OCI-LY3 (cell line): ENCODE measurements around the gene SYT6.

Experiments
- H2AFZ ChIP-seq: fragments of 200-600, 300-600 bp; shearing (Covaris generic); 2 replicates; pipeline ENCODE4 v1.6.0; 2014; ENCODE audit warnings: antibody characterized with exemption, low read depth, low read length
- H3K27ac ChIP-seq: fragments of 200-600, 300-600 bp; sonication (generic); 2 replicates; pipeline ENCODE4 v1.5.1; 2014; ENCODE audit warnings: mild to moderate bottlenecking, low read length, moderate library complexity, mixed read lengths
- H3K27me3 ChIP-seq: fragments of 200-600, 300-600 bp; sonication (generic); 2 replicates; pipeline ENCODE4 v1.6.1; 2014; ENCODE audit warnings: low read depth, low read length, mixed read lengths
- H3K36me3 ChIP-seq: fragments of 200-600, 300-600 bp; sonication (generic); replicated peaks from 2 replicates; pipeline ENCODE3; 2014; ENCODE audit warnings: low read depth, low read length, mixed read lengths
- H3K4me1 ChIP-seq: fragments of 300-600, 200-600 bp; sonication (generic); 2 replicates; pipeline ENCODE4 v1.6.1; 2014; ENCODE audit warnings: low read length, mixed read lengths
- H3K4me2 ChIP-seq: fragments of 200-600, 300-600 bp; sonication (generic); 2 replicates; pipeline ENCODE4 v1.6.1; 2014; ENCODE audit warnings: low read length, mixed read lengths
- H3K4me3 ChIP-seq: fragments of 300-600, 200-600 bp; sonication (generic); 2 replicates; pipeline ENCODE4 v1.5.1; 2014; ENCODE audit warnings: antibody characterized with exemption, mild to moderate bottlenecking, low read length, moderate library complexity
- H3K79me2 ChIP-seq: fragments of 300-600, 200-600 bp; shearing (Covaris generic); 2 replicates; pipeline ENCODE4 v1.6.1; 2014; ENCODE audit warnings: mild to moderate bottlenecking, low read length, mixed read lengths
- H3K9ac ChIP-seq: fragments of 300-600, 200-600 bp; shearing (Covaris generic); 2 replicates; pipeline ENCODE4 v1.6.0; 2014; ENCODE audit warnings: mild to moderate bottlenecking, low read length, moderate library complexity
- H3K9me3 ChIP-seq: fragments of 200-600, 300-600 bp; shearing (Covaris generic); 2 replicates; pipeline ENCODE4 v1.6.1; 2014; ENCODE audit warnings: low read length, mixed read lengths; ENCODE audit not compliant: insufficient read depth
- H4K20me1 ChIP-seq: fragments of 200-600, 300-600 bp; sonication (generic); 2 replicates; pipeline ENCODE4 v1.6.1; 2016; ENCODE audit warnings: low read length, mixed read lengths; ENCODE audit not compliant: insufficient read depth
- CTCF ChIP-seq: fragments of 200-600, 300-600 bp; sonication (generic); IDR thresholded peaks from 2 replicates; pipeline ENCODE4 v1.5.1; 2014; ENCODE audit warnings: antibody characterized with exemption, low read length, low read depth
- EZH2phosphoT487 ChIP-seq: fragments of 200-600 bp; shearing (Covaris generic); IDR thresholded peaks from 2 replicates; pipeline ENCODE4 v1.6.1; 2018; ENCODE audit warnings: antibody characterized with exemption, mixed run types, low read depth

The SYT6 gene

GRCh38 chr1:114108751-114109255 lies 44.9 kb downstream of the SYT6 start:
- H3K27ac ChIP-seq = no peak overlapping the region

GRCh38 chr1:114107474-114108435 lies 45.9 kb downstream of the SYT6 start:
- Histone ChIP-seq H3K9me3 (no peaks in the 10 kb centered on the region), H3K27me3 (no peaks in the 10 kb centered on the region), H3K27ac (no peak overlapping the region), H3K79me2 (no peaks in the 10 kb centered on the region), H3K4me2 (no peak overlapping the region), H3K4me3 (no peak overlapping the region), H3K36me3 (no peaks in the 10 kb centered on the region), H3K4me1 (no peaks in the 10 kb centered on the region), H4K20me1 (no peaks in the 10 kb centered on the region), H3K9ac (no peak overlapping the region), H2AFZ (no peak overlapping the region)
- no peak for TF ChIP-seq EZH2phosphoT487

More at GRCh38 chr1:114108751-114109255, 44.9 kb downstream of the SYT6 start:
- H3K36me3 ChIP-seq = no peaks in the 10 kb centered on the region
- H3K4me2 ChIP-seq = no peak overlapping the region
- no peaks in the 10 kb centered on the region for H3K4me1 ChIP-seq
- no peaks in the 10 kb centered on the region for H4K20me1 ChIP-seq
- H3K9ac ChIP-seq = no peak overlapping the region
- no peaks in the 10 kb centered on the region for H3K9me3 ChIP-seq
- H2AFZ ChIP-seq = no peak overlapping the region
- TF ChIP-seq CTCF = no peak
- TF ChIP-seq EZH2phosphoT487 = no peak
- no peak overlapping the region for H3K4me3 ChIP-seq
- H3K79me2 ChIP-seq = no peaks in the 10 kb centered on the region
- H3K27me3 ChIP-seq = no peaks in the 10 kb centered on the region

GRCh38 chr1:114105421-114105979 lies 48.2 kb downstream of the SYT6 start:
- TF ChIP-seq CTCF = no peak
- TF ChIP-seq EZH2phosphoT487 = no peak
- Histone ChIP-seq H3K36me3 (no peaks in the 10 kb centered on the region), H3K9me3 (no peaks in the 10 kb centered on the region), H3K4me2 (no peak overlapping the region), H3K79me2 (no peaks in the 10 kb centered on the region), H3K4me1 (no peaks in the 10 kb centered on the region), H2AFZ (no peak overlapping the region), H3K27ac (no peak overlapping the region), H4K20me1 (no peaks in the 10 kb centered on the region), H3K9ac (no peak overlapping the region), H3K27me3 (no peaks in the 10 kb centered on the region; the same call in 1 of the 2 replicates), H3K4me3 (no peak overlapping the region)

- Histone ChIP-seq H3K4me1 (no peaks in the 10 kb centered on the region), H4K20me1 (no peaks in the 10 kb centered on the region), H3K4me3 (no peak overlapping the region), H3K4me2 (no peak overlapping the region), H3K9me3 (no peaks in the 10 kb centered on the region), H3K79me2 (no peaks in the 10 kb centered on the region), H3K27ac (no peak overlapping the region), H3K27me3 (no peaks in the 10 kb centered on the region; the same call in 1 of the 2 replicates), H3K9ac (no peak overlapping the region), H3K36me3 (no peaks in the 10 kb centered on the region), H2AFZ (no peak overlapping the region)
- TF ChIP-seq CTCF (no peak), EZH2phosphoT487 (no peak)
Observed at GRCh38 chr1:114104949-114105348, 48.7 kb downstream of the SYT6 start.
